ENCODE measurements around the gene BAHCC1. TPM values are rescaled to one million over a fixed set of nuclear protein-coding genes. Genes with fewer than 3 reads are reported as not detected.
A peak's percentile ranks its signal among the peaks of the same experiment; 100 is the strongest.

Gene BAHCC1
- total RNA-seq, 2 donors from 2014 or later: 12.5 to 26.3 TPM

- Histone ChIP-seq H3K27ac (peak overlapping the region; percentile 100), H3K9me3 (no peaks in the 10 kb centered on the region), H3K4me3 (peak overlapping the region; percentile 60), H3K9ac (ENCODE audit: low read depth in 2 of 2, low read length in 2 of 2) (peak overlapping the region; percentile 98 to 100), H3K36me3 (peaks cover 16% of the 10 kb centered on the region), H3K4me1 (peaks cover 18% of the 10 kb centered on the region), H3K27me3 (no peaks in the 10 kb centered on the region)
- DNase-seq: peak; percentile 75
- TF ChIP-seq CTCF (IDR thresholded peaks at IDR 0.05): no peak
- intact Hi-C loops (cut with DNase I): no loop called here
Observed at GRCh38 chr17:81513372-81513752, 118.1 kb downstream of the BAHCC1 start.

GRCh38 chr17:81513753-81514488 is 118.7 kb downstream of the BAHCC1 start:
- H3K9ac ChIP-seq (ENCODE audit: low read depth in 2 of 2, low read length in 2 of 2): peak overlapping the region; percentile 98 to 100
- TF ChIP-seq CTCF (IDR thresholded peaks at IDR 0.05): no peak
- intact Hi-C loops (cut with DNase I): no loop called here
- peak overlapping the region; percentile 60 for H3K4me3 ChIP-seq
- peak; percentile 72 for DNase-seq
- peaks cover 21% of the 10 kb centered on the region for H3K4me1 ChIP-seq
- H3K27ac ChIP-seq: peak overlapping the region; percentile 100
- H3K9me3 ChIP-seq: no peaks in the 10 kb centered on the region
- peaks cover 16% of the 10 kb centered on the region for H3K36me3 ChIP-seq
- no peaks in the 10 kb centered on the region for H3K27me3 ChIP-seq

- peak overlapping the region; percentile 60 for H3K4me3 ChIP-seq
- no peak for TF ChIP-seq CTCF (IDR thresholded peaks at IDR 0.05)
- H3K36me3 ChIP-seq: peaks cover 16% of the 10 kb centered on the region
- DNase-seq: no peak
- peak overlapping the region; percentile 100 for H3K27ac ChIP-seq
- H3K9ac ChIP-seq (ENCODE audit: low read depth in 2 of 2, low read length in 2 of 2): peak overlapping the region; percentile 98 to 100
- no peaks in the 10 kb centered on the region for H3K27me3 ChIP-seq
- intact Hi-C loops (cut with DNase I): no loop called here
- peaks cover 19% of the 10 kb centered on the region for H3K4me1 ChIP-seq
- H3K9me3 ChIP-seq: no peaks in the 10 kb centered on the region
Observed at GRCh38 chr17:81514489-81514738, 119.2 kb downstream of the BAHCC1 start.

GRCh38 chr17:81514739-81515529 is 119.7 kb downstream of the BAHCC1 start:
- Histone ChIP-seq H3K4me3 (peak overlapping the region; percentile 60), H3K9me3 (no peaks in the 10 kb centered on the region), H3K27ac (peak overlapping the region; percentile 100), H3K4me1 (peaks cover 20% of the 10 kb centered on the region), H3K36me3 (peaks cover 16% of the 10 kb centered on the region), H3K27me3 (no peaks in the 10 kb centered on the region), H3K9ac (ENCODE audit: low read depth in 2 of 2, low read length in 2 of 2) (peak overlapping the region; percentile 98 to 100)
- DNase-seq: peak; percentile 84
- no peak for TF ChIP-seq CTCF (IDR thresholded peaks at IDR 0.05)
- intact Hi-C loops (cut with DNase I): no loop called here

- H3K36me3 ChIP-seq: peaks cover 11% of the 10 kb centered on the region
- no peaks in the 10 kb centered on the region for H3K27me3 ChIP-seq
- H3K4me3 ChIP-seq: peak overlapping the region; percentile 60
- H3K4me1 ChIP-seq: peaks cover 21% of the 10 kb centered on the region
- intact Hi-C loops (cut with DNase I): no loop called here
- no peaks in the 10 kb centered on the region for H3K9me3 ChIP-seq
- TF ChIP-seq CTCF (IDR thresholded peaks at IDR 0.05): no peak
- DNase-seq: peak; percentile 49
- H3K9ac ChIP-seq (ENCODE audit: low read depth in 2 of 2, low read length in 2 of 2): peak overlapping the region; percentile 79 to 100
- peak overlapping the region; percentile 100 for H3K27ac ChIP-seq
Observed at GRCh38 chr17:81515530-81516041, 120.3 kb downstream of the BAHCC1 start.

Small RNA genes lying within 50 kb of the gene (microRNA-seq; reads per million reads assigned to microRNA genes)
- not detected for gene MIR3186
- not detected for gene MIR4740

Other genes with a start within 250 kb of the BAHCC1 start
- not detected for gene PVALEF, start 229.9 kb upstream of the BAHCC1 start, total RNA-seq
- 10 to 100 TPM in 1 of 2 donors, 1 to 10 TPM in 1; 9.1 to 13.3 TPM for gene AATK, start 229.2 kb upstream of the BAHCC1 start, total RNA-seq
- 10 to 100 TPM in 1 of 2 donors, 1 to 10 TPM in 1; 4.3 to 15.0 TPM for gene CEP131, start 172.5 kb upstream of the BAHCC1 start, total RNA-seq
- gene TEPSIN, start 156.4 kb upstream of the BAHCC1 start, total RNA-seq: 10 to 100 TPM; 29.3 to 46.7 TPM
- gene NDUFAF8, start 156.1 kb upstream of the BAHCC1 start, total RNA-seq: 10 to 100 TPM; 22.4 to 58.2 TPM
- 100 to 1,000 TPM in 1 of 2 donors, 10 to 100 TPM in 1; 67.5 to 139 TPM for gene SLC38A10, start 100.2 kb upstream of the BAHCC1 start, total RNA-seq
- 1,000 to 10,000 TPM; 4,489 to 4,790 TPM for gene ACTG1, start 117.3 kb downstream of the BAHCC1 start, total RNA-seq
- gene FSCN2, start 132.9 kb downstream of the BAHCC1 start, total RNA-seq: 1 to 10 TPM; 1.0 to 2.2 TPM
- 10 to 100 TPM; 16.5 to 34.3 TPM for gene FAAP100, start 156.9 kb downstream of the BAHCC1 start, total RNA-seq
- 10 to 100 TPM; 69.8 to 74.1 TPM for gene NPLOC4, start 241.7 kb downstream of the BAHCC1 start, total RNA-seq
- under 1 TPM; 0.25 to 0.32 TPM for gene TSPAN10, start 241.7 kb downstream of the BAHCC1 start, total RNA-seq

Data from colonic mucosa (tissue), 4 donors.